AG09309 (cell line): ENCODE results near the gene FAP.

Experiments used
- DNase-seq: peaks from one replicate; pipeline ENCODE4 v3.0.0-alpha.2; 2010; ENCODE audit warnings: low read depth
- H3K4me3 ChIP-seq: 2 replicates; pipeline ENCODE4 v1.5.1; 2011; ENCODE audit warnings: mild to moderate bottlenecking, low read depth, low read length, moderate library complexity; ENCODE audit not compliant: control insufficient read depth
- TF ChIP-seq, protein P1 (sequence below): IDR thresholded peaks from 2 replicates; pipeline ENCODE4 v1.5.1; 2011; ENCODE audit warnings: mild to moderate bottlenecking, low read depth, low read length, inconsistent platforms; ENCODE audit not compliant: insufficient read depth, control insufficient read depth; ENCODE audit errors: missing control alignments

The FAP gene

DNA sequence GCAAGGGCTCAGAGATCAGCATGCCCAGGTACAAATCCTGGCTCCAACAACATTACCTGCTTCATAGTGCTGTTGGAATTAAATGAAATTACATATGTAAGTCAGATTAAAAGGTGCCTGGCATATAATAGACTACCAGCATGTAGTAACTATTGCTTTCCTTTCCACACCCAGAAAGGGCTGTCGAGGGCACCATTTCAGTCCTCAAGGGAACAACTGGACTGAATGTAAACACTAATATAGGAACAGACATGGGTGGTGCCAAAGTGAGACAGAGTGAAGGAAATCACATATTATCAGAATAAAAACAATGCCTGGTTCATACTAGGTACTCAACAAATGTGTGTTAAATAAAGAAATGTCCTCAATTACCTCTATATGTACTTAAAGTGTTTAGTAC lies 43.3 kb downstream of the FAP start:
- H3K4me3 ChIP-seq, result no peak overlapping the region
- DNase-seq, result no peak
- TF ChIP-seq, protein P1, sequence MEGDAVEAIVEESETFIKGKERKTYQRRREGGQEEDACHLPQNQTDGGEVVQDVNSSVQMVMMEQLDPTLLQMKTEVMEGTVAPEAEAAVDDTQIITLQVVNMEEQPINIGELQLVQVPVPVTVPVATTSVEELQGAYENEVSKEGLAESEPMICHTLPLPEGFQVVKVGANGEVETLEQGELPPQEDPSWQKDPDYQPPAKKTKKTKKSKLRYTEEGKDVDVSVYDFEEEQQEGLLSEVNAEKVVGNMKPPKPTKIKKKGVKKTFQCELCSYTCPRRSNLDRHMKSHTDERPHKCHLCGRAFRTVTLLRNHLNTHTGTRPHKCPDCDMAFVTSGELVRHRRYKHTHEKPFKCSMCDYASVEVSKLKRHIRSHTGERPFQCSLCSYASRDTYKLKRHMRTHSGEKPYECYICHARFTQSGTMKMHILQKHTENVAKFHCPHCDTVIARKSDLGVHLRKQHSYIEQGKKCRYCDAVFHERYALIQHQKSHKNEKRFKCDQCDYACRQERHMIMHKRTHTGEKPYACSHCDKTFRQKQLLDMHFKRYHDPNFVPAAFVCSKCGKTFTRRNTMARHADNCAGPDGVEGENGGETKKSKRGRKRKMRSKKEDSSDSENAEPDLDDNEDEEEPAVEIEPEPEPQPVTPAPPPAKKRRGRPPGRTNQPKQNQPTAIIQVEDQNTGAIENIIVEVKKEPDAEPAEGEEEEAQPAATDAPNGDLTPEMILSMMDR, result no peak

DNA sequence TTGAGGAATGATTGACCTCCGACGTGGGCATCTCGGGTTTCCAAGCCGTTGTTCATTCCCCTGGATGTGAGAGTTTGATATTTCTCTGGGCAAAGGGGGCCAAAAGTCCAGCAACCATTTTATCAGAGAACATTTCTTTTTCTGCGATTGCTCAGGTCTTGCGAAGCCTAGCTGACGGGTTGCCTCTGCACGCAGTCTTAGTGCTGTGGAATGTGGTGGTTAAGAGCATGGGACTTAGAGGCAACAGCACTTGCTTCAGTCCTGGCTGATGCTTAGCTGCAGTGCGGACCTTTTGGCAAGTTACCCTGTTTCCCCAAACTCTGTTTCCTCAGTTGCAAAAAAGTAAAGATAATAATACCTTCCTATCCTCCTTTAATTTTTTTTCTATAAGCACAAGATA lies 45.0 kb downstream of the FAP start:
- TF ChIP-seq, protein P1, result no peak
- no peak for DNase-seq
- no peak overlapping the region for H3K4me3 ChIP-seq

DNA sequence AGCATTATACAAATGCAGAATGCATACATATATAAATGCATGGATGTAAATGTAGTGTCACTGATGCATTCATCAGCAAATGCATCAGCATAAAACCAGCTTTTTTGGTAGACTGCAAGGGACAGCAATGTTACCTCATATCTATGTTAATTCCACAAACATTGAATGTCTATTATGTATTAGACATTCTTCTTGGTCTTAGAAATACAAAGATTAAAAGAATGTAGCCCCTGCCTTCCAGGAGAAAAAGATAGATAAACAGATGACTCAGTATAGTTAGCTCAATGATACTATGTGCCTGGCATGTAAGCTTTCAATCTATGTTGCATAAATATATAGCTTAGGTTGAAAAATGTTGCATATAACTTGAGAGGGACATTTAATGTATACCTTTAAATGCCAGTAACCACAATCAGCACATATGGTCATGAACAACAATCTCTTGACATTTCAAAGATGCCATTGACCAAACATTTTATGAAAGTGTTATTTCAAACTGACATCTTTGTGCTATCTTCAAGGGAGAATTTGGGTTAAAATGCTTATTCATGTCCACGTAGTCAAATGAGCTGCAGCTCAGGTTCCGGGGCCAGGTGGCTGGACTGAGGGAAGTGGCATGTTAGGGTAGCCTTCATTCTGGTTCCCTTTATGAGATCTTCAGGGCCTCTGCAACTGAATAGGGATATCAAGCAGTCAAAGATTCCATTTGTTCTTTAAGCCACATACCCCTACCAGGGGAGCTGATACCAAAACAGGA lies 46.0 kb downstream of the FAP start:
- no peak for DNase-seq
- TF ChIP-seq, protein P1, result no peak
- no peak overlapping the region for H3K4me3 ChIP-seq

DNA sequence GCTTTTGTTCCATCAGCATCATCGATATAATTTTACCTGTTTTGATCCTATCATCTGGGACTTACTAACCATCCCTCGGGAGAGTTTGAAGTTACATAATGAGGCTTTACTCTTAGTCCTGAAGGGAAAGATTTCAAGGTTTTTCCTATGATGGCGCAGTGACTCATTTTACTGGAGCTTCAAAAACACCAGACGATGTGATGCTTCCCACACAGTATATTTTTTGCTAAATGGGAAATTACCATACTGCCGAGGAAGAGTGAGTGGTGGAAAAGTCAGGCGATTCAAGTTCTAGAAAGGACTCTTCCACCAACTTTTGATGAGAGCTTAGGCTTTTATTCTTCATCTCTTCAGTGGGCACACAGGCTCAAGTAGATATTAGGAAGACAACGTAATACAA lies 46.6 kb downstream of the FAP start:
- TF ChIP-seq, protein P1, result no peak
- H3K4me3 ChIP-seq, result no peak overlapping the region
- DNase-seq, result no peak

DNA sequence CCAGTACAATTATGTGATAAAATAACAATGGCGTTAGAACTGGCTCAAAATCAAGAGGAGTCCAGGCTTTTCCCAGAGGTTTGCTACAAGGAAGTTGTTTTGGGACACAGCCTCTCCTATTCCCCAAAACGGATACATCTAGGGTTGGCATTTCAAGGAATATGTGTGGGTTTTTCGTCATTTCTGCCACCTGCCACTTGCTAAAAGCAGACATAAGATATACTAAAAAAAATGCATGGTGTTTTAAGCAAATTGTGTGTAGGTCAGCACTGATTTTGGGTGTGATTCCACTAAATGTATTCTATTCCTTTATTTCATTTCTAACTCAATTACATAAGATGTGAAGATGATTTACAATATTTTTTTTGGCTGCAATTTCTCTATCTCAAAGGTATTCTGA lies 54.8 kb downstream of the FAP start:
- H3K4me3 ChIP-seq, result no peak overlapping the region
- DNase-seq, result no peak
- TF ChIP-seq, protein P1, result no peak

DNA sequence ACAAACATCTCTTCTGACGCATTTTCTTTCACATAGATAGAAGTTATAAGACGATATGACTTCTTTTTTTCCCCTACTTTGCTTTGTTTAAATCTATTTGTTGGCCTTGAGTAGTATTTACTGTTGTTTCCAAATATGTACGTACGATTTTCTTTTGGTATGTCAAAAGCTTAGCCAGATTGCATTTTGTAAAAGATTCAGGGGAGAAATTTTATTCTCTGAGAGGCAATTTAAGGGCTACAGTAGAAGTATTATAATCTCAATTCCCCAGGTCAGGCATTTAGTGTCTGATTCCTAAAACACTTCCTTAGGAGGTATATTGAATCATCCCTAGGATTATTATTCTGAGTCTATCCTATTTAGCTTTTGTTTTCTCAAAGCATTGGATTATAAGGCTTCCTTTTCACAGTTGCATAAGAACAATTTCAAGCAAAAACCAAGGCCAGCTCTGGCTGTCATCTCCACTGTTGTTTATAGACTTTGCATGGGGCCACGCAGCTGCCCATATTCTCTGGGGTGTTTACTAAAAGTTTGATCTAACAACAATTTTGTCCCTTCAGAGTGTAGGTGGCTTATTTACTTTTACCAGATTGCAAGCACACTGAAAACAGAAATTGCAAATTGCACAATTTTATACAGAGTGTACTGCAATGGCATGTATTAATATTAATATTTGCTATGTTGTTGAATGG lies 57.6 kb downstream of the FAP start:
- H3K4me3 ChIP-seq, result no peak overlapping the region
- TF ChIP-seq, protein P1, result no peak

More for the DNA sequence above, 57.6 kb downstream of the FAP start:
- DNase-seq, result no peak
